ENCODE measurements around the gene TCF4. TPM values are rescaled to one million over a fixed set of nuclear protein-coding genes. Genes with fewer than 3 reads are reported as not detected.

TCF4 gene
- total RNA-seq, 1 experiment from 2014 or later = 2.3 TPM

DNA sequence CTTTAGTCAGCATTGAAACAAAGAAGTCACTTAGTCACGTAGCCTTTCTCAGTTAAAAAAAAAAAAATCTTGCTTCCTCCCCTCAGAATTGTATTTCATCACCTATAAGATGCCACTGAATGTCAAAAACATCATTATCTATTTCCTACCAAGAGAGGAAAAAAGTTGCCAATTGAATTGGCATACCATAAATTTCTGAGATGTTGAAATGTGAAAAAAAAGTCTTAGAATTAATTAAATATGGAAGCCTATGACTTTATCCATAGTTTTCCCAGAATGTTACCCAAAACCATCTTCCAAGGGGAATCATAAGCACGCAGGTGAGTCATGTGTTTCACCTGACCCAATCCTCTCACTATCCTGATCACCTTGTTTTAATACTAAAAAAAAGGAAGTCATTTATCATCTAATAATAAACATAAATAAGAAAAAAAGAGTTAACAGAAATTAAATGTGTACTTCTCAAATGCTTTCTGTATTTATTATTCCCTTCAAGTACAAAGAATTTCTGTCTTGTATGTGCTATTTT, 205.7 kb downstream of the TCF4 start:
- ChIA-PET CTCF (interaction anchor here (0.7 kb wide), 1 partner anchor 249 kb away, joined by 3 read pairs; no protein-coding TSS in a partner anchor), POLR2A (no interaction called here)
- Histone ChIP-seq H3K4me3 (ENCODE audit: low read depth in 2 of 2, low read length in 2 of 2) (no peak overlapping the region), H3K27ac (ENCODE audit: low read length) (no peak overlapping the region), H3K36me3 (ENCODE audit: control insufficient read depth, insufficient read depth, low read length) (no peaks in the 10 kb centered on the region), H3K9me3 (ENCODE audit: control insufficient read depth, insufficient read depth, low read depth, low read length) (no peaks in the 10 kb centered on the region), H3K27me3 (ENCODE audit: control insufficient read depth, insufficient read depth, low read length) (no peaks in the 10 kb centered on the region), H3K4me1 (ENCODE audit: control insufficient read depth, insufficient read depth, low read length) (no peaks in the 10 kb centered on the region; the same call in 1 of the 2 replicates)
- no peak for TF ChIP-seq CTCF (IDR thresholded peaks at IDR 0.05)
- TF ChIP-seq, protein P1, sequence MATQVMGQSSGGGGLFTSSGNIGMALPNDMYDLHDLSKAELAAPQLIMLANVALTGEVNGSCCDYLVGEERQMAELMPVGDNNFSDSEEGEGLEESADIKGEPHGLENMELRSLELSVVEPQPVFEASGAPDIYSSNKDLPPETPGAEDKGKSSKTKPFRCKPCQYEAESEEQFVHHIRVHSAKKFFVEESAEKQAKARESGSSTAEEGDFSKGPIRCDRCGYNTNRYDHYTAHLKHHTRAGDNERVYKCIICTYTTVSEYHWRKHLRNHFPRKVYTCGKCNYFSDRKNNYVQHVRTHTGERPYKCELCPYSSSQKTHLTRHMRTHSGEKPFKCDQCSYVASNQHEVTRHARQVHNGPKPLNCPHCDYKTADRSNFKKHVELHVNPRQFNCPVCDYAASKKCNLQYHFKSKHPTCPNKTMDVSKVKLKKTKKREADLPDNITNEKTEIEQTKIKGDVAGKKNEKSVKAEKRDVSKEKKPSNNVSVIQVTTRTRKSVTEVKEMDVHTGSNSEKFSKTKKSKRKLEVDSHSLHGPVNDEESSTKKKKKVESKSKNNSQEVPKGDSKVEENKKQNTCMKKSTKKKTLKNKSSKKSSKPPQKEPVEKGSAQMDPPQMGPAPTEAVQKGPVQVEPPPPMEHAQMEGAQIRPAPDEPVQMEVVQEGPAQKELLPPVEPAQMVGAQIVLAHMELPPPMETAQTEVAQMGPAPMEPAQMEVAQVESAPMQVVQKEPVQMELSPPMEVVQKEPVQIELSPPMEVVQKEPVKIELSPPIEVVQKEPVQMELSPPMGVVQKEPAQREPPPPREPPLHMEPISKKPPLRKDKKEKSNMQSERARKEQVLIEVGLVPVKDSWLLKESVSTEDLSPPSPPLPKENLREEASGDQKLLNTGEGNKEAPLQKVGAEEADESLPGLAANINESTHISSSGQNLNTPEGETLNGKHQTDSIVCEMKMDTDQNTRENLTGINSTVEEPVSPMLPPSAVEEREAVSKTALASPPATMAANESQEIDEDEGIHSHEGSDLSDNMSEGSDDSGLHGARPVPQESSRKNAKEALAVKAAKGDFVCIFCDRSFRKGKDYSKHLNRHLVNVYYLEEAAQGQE (IDR thresholded peaks at IDR 0.05; ENCODE audit: insufficient read depth in 1 of 2, low read depth in 2 of 2, low read length in 1 of 2) = no peak
- no peak for TF ChIP-seq POLR2AphosphoS5 (IDR thresholded peaks at IDR 0.05; ENCODE audit: low read depth, low read length)
- no peak for TF ChIP-seq SIN3A (IDR thresholded peaks at IDR 0.05; ENCODE audit: borderline replicate concordance, insufficient read depth, low read depth, low read length)
- no peak for TF ChIP-seq TCF7L2 (IDR thresholded peaks at IDR 0.05; ENCODE audit: low read depth, low read length)
- no TSS peak for BruUV-seq (replicated peaks)
- in situ Hi-C loops (cut with HindIII; ENCODE audit: low pct_unique_long_range_greater_than_20kb, low sequenced_read_pairs) = no loop called here
- DNase-seq (ENCODE audit: low read depth, low spot score) = no peak
- intact Hi-C loops (cut with micrococcal nuclease; ENCODE audit: unreplicated experiment) = no loop called here
- ATAC-seq = no peak

DNA sequence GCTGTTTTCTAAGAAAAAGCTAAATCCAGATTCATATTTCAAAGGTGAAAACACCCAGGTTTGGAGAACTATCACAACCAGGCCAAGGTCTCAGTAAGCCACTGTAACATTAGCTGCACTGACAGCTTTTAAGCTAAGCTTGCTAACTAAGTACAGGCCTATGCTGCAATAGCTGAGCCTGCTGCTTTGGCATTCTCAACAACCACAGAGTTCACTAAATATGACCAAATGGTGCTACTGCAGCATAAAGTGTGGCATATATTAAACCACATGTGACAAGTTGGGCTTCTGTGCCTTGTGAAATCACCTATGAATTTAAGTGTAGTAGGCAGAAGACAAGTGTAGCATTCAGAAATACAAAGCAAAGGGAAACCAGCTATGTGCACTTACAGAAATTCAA, 206.7 kb downstream of the TCF4 start:
- Histone ChIP-seq H3K27me3 (ENCODE audit: control insufficient read depth, insufficient read depth, low read length) (no peaks in the 10 kb centered on the region), H3K27ac (ENCODE audit: low read length) (no peak overlapping the region), H3K36me3 (ENCODE audit: control insufficient read depth, insufficient read depth, low read length) (no peaks in the 10 kb centered on the region), H3K4me1 (ENCODE audit: control insufficient read depth, insufficient read depth, low read length) (no peaks in the 10 kb centered on the region), H3K4me3 (ENCODE audit: low read depth in 2 of 2, low read length in 2 of 2) (no peak overlapping the region), H3K9me3 (ENCODE audit: control insufficient read depth, insufficient read depth, low read depth, low read length) (no peaks in the 10 kb centered on the region)
- CTCF ChIA-PET = no interaction called here
- BruUV-seq (replicated peaks) = no TSS peak
- TF ChIP-seq, protein P1 (IDR thresholded peaks at IDR 0.05; ENCODE audit: insufficient read depth in 1 of 2, low read depth in 2 of 2, low read length in 1 of 2) = no peak
- TF ChIP-seq POLR2AphosphoS5 (IDR thresholded peaks at IDR 0.05; ENCODE audit: low read depth, low read length) (no peak), CTCF (IDR thresholded peaks at IDR 0.05) (no peak), TCF7L2 (IDR thresholded peaks at IDR 0.05; ENCODE audit: low read depth, low read length) (no peak), SIN3A (IDR thresholded peaks at IDR 0.05; ENCODE audit: borderline replicate concordance, insufficient read depth, low read depth, low read length) (no peak)
- DNase-seq (ENCODE audit: low read depth, low spot score) (no peak), ATAC-seq (no peak)
- in situ Hi-C loops (cut with HindIII; ENCODE audit: low pct_unique_long_range_greater_than_20kb, low sequenced_read_pairs) (no loop called here), intact Hi-C loops (cut with micrococcal nuclease; ENCODE audit: unreplicated experiment) (no loop called here)
- POLR2A ChIA-PET = no interaction called here

Data from Panc1 (cell line).